ENCODE results near the gene JAK1.

The JAK1 gene

DNA sequence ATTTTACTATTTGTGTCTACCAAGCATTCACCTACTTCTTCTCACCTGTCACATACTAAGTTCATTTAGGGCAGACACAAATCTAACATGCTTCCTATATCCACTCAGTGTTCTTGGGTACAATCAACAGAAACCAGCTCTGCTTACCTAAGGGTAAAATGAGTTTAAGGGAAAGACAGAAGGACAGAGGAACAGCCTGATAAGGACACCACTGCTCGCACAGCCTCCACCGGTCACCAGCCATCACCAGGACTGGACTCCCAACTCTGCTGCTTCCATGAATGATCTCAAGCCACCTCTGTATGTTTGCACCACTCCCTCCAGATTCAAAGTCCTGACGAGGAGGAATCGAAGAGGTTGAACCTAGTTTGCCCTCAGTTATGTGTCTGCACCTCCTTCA, 72.4 kb downstream of the JAK1 start:
- DNase-seq (ENCODE audit: low read depth in 1 of 2, low spot score in 1 of 2) = no peak

DNA sequence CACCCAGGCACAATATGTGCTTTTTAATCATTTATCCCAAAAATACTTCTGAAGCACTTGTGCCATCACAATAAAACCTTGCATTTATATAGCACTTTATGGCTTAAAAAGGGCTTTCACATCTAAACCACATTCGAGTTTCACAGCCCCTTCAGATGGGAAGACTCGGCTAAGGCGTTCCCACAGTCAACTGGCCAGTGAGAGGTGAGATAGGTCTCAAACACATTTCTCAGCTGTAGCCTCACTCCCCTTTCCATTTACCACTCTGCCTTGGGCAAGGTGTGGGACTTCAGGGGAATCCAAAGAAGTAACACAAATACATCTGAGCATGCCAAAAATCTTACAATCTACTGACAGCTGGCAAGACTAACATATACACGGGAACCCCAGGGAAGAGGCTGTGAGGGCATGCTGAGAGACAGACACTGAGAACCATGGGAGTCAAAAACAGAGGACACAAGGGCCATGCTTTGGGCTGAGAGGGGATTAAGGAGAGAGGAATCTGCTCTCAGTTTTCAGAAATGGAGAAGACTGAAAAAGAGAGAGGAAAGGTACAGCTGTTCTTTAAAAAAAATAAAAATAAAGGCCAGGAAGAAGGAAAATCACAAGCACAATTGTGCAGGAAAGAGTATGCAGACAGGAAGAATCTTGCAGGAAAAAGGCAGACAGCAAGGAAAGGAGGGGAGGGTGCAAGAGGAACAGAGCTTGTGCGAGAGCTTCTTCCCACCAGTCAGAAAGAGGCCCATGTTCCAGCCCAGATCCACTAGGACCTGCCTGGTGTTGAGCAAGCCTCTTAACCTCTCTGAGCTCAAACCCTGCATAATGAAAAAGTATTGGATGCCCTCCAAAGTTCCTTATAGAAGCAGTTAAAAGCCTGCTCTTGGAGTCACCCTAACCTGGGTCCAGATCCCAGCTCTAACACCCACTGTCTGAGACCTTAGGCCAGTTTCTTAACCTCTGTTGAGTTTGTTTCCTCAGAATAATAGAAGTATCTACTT, 73.5 kb downstream of the JAK1 start:
- DNase-seq (ENCODE audit: low read depth in 1 of 2, low spot score in 1 of 2) = no peak

DNA sequence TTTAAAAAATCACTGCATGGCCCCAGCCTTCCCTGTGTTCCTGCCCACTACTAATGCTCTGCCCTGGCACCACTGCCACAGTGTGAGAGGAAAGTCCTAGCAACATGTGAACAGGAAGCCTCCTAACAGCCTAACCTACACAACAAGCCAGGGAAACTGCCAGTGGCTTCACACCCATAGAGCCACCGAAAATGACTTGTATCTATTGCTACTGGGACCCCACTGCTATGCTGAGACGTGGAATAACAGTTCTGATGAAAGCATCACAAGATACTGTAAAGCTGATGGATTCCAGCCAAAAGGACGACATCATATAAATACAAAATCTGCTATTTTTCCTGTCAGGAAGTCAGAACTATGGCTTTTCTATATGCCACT, 74.9 kb downstream of the JAK1 start:
- DNase-seq (ENCODE audit: low read depth in 1 of 2, low spot score in 1 of 2) = no peak

DNA sequence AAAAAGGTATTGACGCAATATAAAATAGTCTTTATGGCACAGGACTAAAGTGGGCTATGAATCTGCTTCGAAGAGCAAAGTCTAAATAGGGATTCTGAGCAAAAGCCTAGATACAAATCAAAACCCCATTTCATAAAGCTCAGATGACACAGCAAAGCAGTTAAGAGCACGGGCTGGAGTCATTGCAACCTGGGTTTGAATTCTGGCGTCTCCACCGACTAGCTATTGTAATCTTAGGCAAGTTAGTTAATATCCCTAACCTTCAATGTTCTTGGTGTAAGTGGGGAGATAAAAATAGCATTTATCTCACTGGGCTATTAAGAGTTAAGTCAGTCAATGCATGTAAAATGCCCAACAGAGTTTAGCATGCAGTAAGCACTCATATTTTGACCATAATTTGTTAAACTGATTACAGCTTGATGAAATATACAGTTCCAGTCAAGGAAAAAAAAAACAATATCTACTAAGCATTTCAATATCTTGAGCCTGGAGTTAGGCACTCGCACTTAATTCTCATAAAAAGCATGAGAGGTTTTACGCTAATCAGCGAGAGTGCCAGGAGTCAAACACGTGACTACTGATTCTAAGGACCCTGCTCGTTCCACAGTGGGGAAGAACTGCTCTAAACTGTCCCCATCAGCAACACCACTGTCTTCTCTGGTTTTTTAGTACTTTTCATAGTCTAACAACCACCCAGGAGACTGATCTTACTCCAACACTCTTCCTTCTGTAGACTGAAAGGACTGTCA, 75.5 kb downstream of the JAK1 start:
- no peak for DNase-seq (ENCODE audit: low read depth in 1 of 2, low spot score in 1 of 2)

GRCh38 chr1:64887689-64888217, 78.6 kb downstream of the JAK1 start:
- DNase-seq (ENCODE audit: low read depth in 1 of 2, low spot score in 1 of 2) = no peak

DNA sequence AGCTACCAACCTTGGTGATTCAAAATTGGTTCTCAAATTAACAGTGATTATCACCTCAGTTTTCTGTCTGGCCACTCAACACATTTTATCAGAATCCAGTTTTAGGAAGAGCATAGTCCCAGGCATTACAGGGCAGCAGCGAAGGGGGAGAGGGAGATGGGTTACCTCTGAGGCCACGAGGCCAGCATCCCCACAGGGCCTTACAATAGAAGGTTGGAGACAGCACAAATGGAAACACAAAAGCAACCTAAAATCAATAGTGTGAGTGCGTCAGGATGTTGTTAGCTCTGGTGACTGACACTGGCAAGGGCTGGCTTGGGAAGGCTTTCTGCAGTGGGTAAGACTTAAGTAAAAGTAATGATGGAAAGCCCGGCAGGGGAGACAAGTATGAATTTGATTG, 79.5 kb downstream of the JAK1 start:
- DNase-seq (ENCODE audit: low read depth in 1 of 2, low spot score in 1 of 2) = no peak

- no peak for DNase-seq (ENCODE audit: low read depth in 1 of 2, low spot score in 1 of 2)
These were observed 80.7 kb downstream of the JAK1 start for GRCh38 chr1:64885648-64886047.

DNA sequence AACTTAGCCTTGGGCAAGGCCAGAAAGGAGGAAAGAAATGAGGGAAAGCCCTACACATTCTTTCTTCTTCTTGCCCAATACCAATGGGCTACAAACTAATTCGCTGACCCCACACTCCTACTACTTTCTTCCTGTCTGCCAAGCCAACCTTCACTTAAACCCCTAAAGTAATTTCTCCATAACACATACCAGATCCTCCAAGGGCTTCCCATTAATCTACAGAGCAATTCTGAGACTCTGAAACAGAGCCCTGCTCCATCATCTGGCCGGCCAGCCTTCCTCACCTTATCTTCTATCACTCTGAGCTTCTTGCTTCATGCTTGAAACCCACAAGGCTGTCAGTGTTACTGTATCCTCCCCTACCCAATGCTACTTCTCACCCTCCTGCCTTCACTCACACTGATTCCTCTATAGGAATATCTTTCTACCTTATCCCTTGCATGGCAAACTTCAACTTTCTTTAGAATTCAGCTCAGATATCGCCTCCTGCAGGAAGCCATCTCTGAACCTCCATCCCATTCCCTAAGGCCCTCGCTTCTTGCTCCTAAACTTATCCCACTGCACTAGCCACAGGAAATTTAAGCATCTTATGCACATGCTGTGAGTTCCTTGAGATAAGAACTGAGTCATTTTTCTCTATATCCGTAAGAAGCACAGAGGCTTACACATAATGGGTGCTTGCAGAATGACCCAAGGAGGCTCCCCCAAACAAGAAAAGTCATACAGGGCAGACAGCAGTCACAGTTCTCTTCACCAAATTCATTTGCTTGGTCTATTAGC, 81.9 kb downstream of the JAK1 start:
- no peak for DNase-seq (ENCODE audit: low read depth in 1 of 2, low spot score in 1 of 2)

DNA sequence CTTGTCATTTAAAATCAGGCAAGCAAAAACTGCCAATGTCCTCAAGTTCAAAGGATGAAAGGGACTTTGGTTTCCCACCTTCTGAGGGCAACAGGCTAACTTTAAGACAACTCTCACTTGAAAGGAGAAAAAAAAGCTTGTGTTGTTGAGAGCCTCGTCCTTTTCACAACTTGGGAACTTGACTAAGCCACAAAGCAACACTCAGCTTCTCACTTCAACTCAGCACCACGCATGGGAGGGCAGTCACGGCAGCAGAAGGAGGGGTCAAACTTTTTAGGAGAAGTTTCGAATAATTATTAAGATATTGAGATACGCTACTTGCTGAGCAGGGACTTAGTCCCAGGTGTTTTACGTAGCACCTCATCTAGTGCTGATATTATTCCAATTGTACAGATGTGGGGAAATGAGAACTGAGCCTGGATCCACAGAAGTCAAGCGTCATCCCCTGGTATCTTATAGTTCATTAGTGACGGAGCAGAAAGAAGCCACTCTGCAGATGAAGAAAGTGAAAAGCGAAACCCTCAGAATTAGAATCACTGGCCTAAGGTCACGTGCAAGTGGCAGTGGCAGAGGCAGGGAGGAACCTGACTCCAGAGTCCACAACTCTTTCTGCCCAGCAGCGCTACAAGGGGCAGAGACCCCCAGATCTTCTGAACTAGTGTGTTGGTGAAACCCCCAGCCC, 83.6 kb downstream of the JAK1 start:
- DNase-seq (ENCODE audit: low read depth in 1 of 2, low spot score in 1 of 2) = no peak

GRCh38 chr1:64881281-64881680, 85.1 kb downstream of the JAK1 start:
- DNase-seq (ENCODE audit: low read depth in 1 of 2, low spot score in 1 of 2) = no peak

GRCh38 chr1:64880449-64880848, 85.9 kb downstream of the JAK1 start:
- DNase-seq (ENCODE audit: low read depth in 1 of 2, low spot score in 1 of 2) = no peak

DNA sequence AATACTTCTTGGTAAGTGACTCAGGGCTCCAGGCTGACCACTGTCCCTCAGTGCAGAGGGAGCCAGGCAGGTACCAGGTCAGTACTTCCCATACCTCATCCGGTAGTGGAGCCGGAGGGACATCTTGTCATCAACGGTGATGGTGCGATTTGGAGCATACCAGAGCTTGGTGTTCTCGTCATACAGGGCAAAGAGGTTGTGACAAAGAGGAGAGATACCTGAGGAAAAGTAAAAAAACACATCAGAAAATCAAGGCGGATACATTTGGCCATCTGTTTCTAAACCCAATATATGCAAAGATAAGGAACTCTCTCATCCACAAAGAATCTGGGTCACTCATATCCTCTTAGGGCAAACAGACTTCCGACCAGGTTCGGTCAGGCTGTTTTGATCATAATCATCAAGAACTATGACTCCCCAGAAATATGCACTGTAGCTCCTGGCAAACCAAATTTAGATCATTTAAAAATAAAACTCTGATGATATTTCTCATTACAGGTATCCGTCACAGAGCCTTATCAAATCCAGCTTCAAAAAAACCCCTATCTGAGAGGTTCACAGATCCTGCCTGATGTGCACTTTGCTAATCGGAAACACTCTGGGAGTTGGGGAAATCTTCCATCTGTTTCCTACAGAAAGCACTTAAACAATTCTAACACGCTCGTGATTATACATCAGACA, 87.3 kb downstream of the JAK1 start:
- DNase-seq (ENCODE audit: low read depth in 1 of 2, low spot score in 1 of 2) = no peak

DNA sequence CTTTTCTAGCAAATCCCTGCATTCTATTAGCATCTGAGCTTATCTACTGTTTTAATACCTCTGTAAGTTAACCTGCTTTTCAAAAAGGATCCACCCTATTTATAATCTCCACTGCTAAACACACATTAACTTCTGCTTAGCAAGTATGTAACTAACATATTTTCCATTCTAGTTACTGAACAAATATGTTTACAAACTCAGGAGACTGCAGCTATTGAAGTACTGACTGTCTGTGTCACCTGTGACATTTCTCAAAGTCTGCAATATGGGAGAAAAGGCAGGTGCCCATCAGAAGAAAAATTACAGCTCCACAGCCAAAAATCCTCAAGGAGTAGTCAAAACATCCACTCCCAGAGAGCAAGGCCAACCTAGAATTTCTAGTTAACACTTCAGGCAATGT, 88.3 kb downstream of the JAK1 start:
- DNase-seq (ENCODE audit: low read depth in 1 of 2, low spot score in 1 of 2) = no peak

- DNase-seq (ENCODE audit: low read depth in 1 of 2, low spot score in 1 of 2) = no peak
These were observed 88.8 kb downstream of the JAK1 start for GRCh38 chr1:64877598-64877997.

DNA sequence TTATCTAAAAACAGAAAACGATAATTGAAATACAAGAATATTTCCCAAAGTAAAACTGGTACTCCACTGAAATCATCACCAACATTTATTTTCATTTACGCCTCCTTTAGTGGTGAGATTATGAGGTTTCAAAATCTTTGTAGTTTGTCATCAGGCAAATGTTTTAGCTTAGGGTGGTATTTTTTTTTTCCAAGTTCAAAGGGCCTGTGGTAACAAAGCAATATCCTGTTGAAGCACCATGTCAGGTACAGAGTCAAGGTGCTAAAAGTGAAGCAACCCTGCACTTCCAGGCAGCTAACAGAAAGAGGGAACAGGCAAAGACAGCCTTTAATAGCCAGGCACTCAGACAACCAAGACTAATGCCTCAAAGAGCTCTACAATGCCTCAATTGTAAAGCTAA, 89.2 kb downstream of the JAK1 start:
- DNase-seq (ENCODE audit: low read depth in 1 of 2, low spot score in 1 of 2) = no peak

DNA sequence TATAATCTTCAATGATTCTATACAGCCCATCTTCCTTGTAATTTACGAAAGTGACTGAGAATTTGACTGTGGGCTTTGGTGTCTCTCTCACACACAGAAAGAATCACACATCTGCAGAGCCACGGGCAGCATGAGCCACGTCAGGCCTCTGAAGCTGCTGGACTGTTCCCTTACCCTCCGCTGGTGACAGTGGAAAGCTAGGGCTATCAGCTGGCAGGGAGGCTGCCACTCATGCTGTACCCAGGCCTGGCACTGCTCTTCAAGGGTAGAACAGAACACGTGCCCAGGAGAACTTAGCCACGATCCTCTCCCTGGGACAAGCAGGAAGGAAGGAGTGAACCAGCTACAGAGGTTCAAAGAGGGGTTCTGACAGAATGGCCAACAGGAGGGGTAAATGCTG, 90.7 kb downstream of the JAK1 start:
- no peak for DNase-seq (ENCODE audit: low read depth in 1 of 2, low spot score in 1 of 2)

DNA sequence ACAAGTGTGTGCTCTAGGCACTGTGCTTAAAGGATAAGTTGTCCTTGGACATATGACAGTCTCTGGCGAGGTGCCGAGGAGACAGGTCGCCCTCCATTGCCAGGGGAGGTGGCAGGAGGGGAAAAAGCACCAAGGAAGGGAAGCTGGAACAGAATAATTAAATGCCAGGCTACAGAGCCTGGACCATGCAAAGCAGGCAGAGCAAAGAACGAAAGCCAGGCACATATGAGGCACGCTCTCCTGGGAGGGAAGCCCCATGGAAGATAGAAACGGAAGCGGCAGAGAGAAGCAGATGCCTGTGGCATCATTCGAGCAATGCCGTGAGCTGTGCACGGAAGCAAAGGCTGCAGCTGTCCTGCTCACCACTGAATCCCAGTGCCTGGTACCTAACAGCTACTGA, 91.2 kb downstream of the JAK1 start:
- DNase-seq (ENCODE audit: low read depth in 1 of 2, low spot score in 1 of 2) = no peak

DNA sequence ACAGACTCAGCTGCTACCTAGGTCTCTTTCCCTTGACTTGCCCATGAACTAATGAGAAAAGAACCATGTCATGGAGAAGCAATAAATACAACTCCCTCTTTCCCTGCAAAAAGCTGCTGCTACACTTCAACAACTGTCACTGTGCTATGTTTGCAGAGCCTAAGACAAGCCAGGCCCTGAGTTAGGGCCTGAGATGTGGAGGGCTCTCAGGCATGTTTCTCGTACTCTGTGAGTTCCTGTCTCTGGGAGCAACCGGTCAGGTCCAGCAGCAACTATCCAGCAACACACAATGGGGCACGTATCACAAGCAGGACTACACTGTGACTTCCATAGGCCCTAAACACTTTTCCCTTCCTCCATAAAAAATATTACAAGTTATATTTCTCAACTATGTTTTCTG, 91.7 kb downstream of the JAK1 start:
- DNase-seq (ENCODE audit: low read depth in 1 of 2, low spot score in 1 of 2) = no peak

GRCh38 chr1:64873576-64873975, 92.8 kb downstream of the JAK1 start:
- DNase-seq (ENCODE audit: low read depth in 1 of 2, low spot score in 1 of 2) = no peak

DNA sequence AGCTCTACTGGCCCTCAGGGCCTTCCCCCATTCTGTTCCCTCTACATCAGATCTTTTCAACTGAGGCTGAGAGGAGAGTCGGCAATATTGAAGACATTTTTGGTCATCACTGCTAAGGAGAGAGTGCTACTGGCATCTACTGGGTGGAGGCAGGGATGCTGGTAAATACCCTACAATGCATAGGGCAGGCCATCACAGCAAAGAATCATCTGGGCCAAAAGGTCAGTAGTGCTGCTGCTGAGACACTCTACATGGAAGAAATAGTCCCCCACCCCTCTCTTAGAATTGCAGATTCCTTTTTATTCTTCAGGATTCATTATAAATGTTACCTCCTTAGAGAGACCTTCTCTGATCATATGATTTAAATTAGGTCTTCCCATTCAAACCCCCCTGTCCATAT, 94.3 kb downstream of the JAK1 start:
- DNase-seq (ENCODE audit: low read depth in 1 of 2, low spot score in 1 of 2) = no peak

Data from activated T-helper 1 cell treated with anti-CD3 and anti-CD28 coated beads, Interleukin-2, amount 50 U/mL, for 16 hours (primary cell).